Psoas muscle (tissue), 8 donors: ENCODE results near the gene CACNA2D1. TPM values are rescaled to one million over a fixed set of nuclear protein-coding genes. Genes with fewer than 3 reads are reported as not detected.
A peak's percentile ranks its signal among the peaks of the same experiment; 100 is the strongest.

ENCODE experiments used
- ATAC-seq, 4 donors: fragments of 200-7000 bp; cut with Tn5 transposase; one replicate each; pipeline ENCODE4 v1.9.1; 2020; ENCODE audit warnings: moderate library complexity in 3 of 4, mild to moderate bottlenecking in 2 of 4
- DNase-seq, 2 donors: peaks; one replicate each; pipeline ENCODE4 v3.0.0-alpha.2; 2020
- H3K27ac ChIP-seq: fragments of 200-600 bp; one replicate; pipeline ENCODE4 v1.8.0; 2022
- H3K27me3 ChIP-seq, 3 donors: fragments of 200-600 bp in 1 of 3; one replicate each; pipeline versions ENCODE4 v1.6.1 to v1.8.0; 2013 to 2022; ENCODE audit warnings: low read length in 2 of 3, mild to moderate bottlenecking in 2 of 3, moderate library complexity in 1 of 3; ENCODE audit not compliant: insufficient read depth in 3 of 3
- H3K36me3 ChIP-seq, 2 donors: fragments of 200-600 bp in 1 of 2; one replicate each; pipeline versions ENCODE4 v1.6.1 to v1.8.0; 2013 to 2022; ENCODE audit warnings: low read depth in 1 of 2, mild to moderate bottlenecking in 1 of 2, moderate library complexity in 1 of 2; ENCODE audit not compliant: insufficient read depth in 1 of 2
- H3K4me1 ChIP-seq: fragments of 200-600 bp; one replicate; pipeline ENCODE4 v1.8.0; 2022
- H3K4me3 ChIP-seq: fragments of 200-600 bp; one replicate; pipeline ENCODE4 v1.8.0; 2022; ENCODE audit warnings: mild to moderate bottlenecking
- H3K9me3 ChIP-seq: fragments of 200-600 bp; one replicate; pipeline ENCODE4 v1.8.0; 2022
- WGBS, 3 donors: extraction: QIAGEN DNeasy Blood & Tissue Kit; methylation state at CpG; one replicate each; pipeline versions ENCODE4 v1.1.6 to v1.1.7; 2013; 5-methylcytosine and 5-hydroxymethylcytosine counted together
- intact Hi-C, 2 donors: fragments of 100-400 bp; cut with DNase I; formaldehyde crosslinking; loops; one replicate each; pipeline versions ENCODE4 v1.11.0 to v1.14.2; 2022
- polyA plus RNA-seq, 3 donors: library from polyadenylated mRNA; stranded (reverse); fragments of 200-250 nt; gene quantifications; one replicate each; pipeline ENCODE4 v1.2.3, GENCODE V29; 2013
- total RNA-seq, 4 donors: library from RNA; stranded (reverse); fragmentation: NEBNext Ultra II Directional in 2 of 4; extraction: Animal tissue kit (Norgen Biotek cat#: 25700) in 2 of 4; gene quantifications; one replicate each; pipeline versions ENCODE4 v1.2.1 to v1.2.4, GENCODE V29; 2021 to 2023
- TF ChIP-seq, protein P1 (sequence below): fragments of 200-600 bp; IDR thresholded peaks from one replicate; pipeline ENCODE4 v1.8.0; 2022; ENCODE audit warnings: antibody characterized with exemption
- donor health status: healthy with polysubstance abuse.
- donor health status: DM: no; HTN: no; CAD: no; lungs with moderate emphysema.
- donor health status: Bipolar disorder and iron deficiency.
- donor health status: healthy.
- donor health status: DM: yes; HTN: yes; CAD: no.
- donor health status: DM: no; HTN: no; CAD: no.
- donor health status: DM: no; HTN: no; CAD: no.
- donor health status: DM: yes; HTN: yes; CAD: no.

CACNA2D1 gene
- total and polyA plus RNA-seq, 7 donors, result 10.2 to 167 (median 97.5) TPM

DNA sequence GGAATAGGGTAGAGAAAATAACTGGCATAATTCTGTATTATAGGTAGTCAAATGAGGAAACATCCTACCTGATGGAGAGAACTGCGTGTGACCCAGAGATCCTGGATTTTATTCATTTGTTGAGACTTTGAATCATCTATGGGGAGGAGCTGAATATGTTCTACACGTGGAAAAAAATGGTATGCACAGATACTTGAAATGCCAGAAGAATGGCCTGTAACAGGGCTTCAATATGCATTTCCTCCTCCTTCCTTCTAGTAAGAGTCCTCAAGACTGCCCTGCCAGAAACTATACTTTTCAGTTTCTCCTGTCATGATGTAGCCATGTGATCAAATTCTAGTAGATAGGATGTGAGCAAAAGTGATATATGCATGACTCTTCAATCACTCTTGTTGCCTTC, 372.1 kb downstream of the CACNA2D1 start:
- Histone ChIP-seq H3K27ac (no peak overlapping the region), H3K36me3 (no peaks in the 10 kb centered on the region), H3K4me3 (no peak overlapping the region), H3K4me1 (no peaks in the 10 kb centered on the region), H3K27me3 (no peaks in the 10 kb centered on the region), H3K9me3 (no peaks in the 10 kb centered on the region)
- ATAC-seq, result no peak
- whole genome bisulfite sequencing, 3 donors, result 72 to 80% (median 75%) methylated on average over 2 of the region's 2 CpGs
- no peak for DNase-seq
- intact Hi-C loops, result no loop called here
- TF ChIP-seq, protein P1, sequence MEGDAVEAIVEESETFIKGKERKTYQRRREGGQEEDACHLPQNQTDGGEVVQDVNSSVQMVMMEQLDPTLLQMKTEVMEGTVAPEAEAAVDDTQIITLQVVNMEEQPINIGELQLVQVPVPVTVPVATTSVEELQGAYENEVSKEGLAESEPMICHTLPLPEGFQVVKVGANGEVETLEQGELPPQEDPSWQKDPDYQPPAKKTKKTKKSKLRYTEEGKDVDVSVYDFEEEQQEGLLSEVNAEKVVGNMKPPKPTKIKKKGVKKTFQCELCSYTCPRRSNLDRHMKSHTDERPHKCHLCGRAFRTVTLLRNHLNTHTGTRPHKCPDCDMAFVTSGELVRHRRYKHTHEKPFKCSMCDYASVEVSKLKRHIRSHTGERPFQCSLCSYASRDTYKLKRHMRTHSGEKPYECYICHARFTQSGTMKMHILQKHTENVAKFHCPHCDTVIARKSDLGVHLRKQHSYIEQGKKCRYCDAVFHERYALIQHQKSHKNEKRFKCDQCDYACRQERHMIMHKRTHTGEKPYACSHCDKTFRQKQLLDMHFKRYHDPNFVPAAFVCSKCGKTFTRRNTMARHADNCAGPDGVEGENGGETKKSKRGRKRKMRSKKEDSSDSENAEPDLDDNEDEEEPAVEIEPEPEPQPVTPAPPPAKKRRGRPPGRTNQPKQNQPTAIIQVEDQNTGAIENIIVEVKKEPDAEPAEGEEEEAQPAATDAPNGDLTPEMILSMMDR, result no peak

DNA sequence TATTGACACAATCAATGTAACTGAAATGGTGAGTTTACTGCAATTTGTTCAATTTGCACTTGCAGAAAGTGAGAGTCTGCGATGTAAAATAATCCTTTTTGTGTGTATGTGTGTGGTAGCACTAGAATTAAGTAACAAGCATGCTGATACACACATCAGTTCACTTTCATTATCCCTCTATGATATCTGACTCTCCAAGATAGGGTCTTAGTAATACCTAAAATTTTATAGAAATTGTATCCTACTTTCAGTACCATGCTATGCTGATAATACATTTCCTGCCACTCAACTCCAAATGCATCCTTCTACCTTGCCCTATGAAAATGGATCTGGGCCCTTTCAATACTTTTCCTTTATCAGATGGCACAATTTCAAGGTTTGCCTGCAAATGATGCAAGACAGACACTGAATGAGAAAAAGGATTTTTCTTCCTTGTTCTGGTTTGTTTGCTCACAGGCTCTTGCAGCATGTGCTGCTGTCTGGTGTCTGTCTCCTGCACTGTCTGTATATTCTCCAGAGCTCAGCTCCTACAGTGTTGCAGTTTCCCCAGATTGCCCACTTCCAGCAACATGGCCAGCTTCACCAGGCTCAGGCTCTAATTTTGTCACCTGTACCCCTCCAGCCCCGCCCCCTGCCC, 375.8 kb downstream of the CACNA2D1 start:
- no peak for ATAC-seq
- H3K36me3 ChIP-seq, result peaks cover 0 to 3% of the 10 kb centered on the region in 2 donors
- 92 to 99% (median 95%) methylated on average over 2 of the region's 2 CpGs for WGBS, 3 donors
- H3K9me3 ChIP-seq, result no peaks in the 10 kb centered on the region
- intact Hi-C loops, result no loop called here
- no peaks in the 10 kb centered on the region for H3K27me3 ChIP-seq
- H3K27ac ChIP-seq, result no peak overlapping the region
- no peak for DNase-seq
- no peak overlapping the region for H3K4me3 ChIP-seq
- TF ChIP-seq, protein P1, result no peak
- no peaks in the 10 kb centered on the region for H3K4me1 ChIP-seq

DNA sequence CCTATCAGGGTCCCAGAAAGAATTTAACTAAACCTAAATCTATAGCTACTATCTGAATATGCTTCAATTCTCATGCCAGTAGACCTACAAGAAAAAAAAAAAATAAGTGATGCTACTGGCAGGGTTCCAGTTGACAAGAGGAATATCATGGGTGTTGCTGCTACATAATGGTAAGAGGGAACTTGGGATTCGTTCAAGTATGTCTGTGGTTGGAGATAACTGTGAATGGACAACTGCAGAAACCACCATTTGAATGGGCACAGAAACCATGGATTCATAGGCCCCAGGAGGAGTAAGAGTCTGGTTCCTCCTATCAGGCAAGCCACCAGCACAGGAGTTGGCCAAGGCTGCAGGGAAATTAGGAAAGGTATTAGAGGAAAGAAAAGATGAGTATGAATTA, 386.1 kb downstream of the CACNA2D1 start:
- TF ChIP-seq, protein P1, result no peak
- H3K9me3 ChIP-seq, result no peaks in the 10 kb centered on the region
- H3K4me3 ChIP-seq, result no peak overlapping the region
- no peak overlapping the region for H3K27ac ChIP-seq
- DNase-seq (no peak), ATAC-seq (no peak)
- no peaks in the 10 kb centered on the region for H3K27me3 ChIP-seq
- WGBS, 3 donors, result 77 to 93% (median 84%) methylated on average over 1 of the region's 1 CpG
- peaks cover 3 to 29% of the 10 kb centered on the region in 2 donors for H3K36me3 ChIP-seq
- intact Hi-C loops, result no loop called here
- H3K4me1 ChIP-seq, result no peaks in the 10 kb centered on the region

DNA sequence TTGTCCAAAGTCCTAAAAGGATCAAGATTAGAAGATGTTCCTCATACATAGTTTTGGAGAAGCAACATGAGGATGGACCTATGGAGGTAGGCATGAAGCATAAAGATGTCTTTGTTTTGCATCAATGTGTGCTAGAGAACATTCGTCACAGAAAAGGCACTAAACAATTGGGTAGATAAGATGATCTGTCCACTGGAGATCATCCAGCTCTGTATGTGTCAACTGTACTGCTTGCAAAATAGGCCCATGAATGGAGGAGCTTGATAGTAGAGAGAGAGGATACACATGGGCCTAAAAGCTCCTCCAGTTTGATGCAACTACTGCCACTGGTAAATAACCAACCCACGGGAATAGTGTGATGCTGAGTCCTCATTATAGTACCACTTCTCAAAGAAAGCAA, 387.3 kb downstream of the CACNA2D1 start:
- H3K4me3 ChIP-seq, result no peak overlapping the region
- intact Hi-C loops, result no loop called here
- peak in 1 of 4 donors; percentile 16 for ATAC-seq

More for the DNA sequence above, 387.3 kb downstream of the CACNA2D1 start:
- Histone ChIP-seq H3K27me3 (no peaks in the 10 kb centered on the region), H3K4me1 (no peaks in the 10 kb centered on the region), H3K36me3 (peaks cover 3 to 29% of the 10 kb centered on the region in 2 donors), H3K27ac (no peak overlapping the region), H3K9me3 (no peaks in the 10 kb centered on the region)
- WGBS, 3 donors, result 87 to 91% (median 90%) methylated on average over 2 of the region's 2 CpGs
- DNase-seq, result no peak
- TF ChIP-seq, protein P1, result no peak
